CD4-positive, CD25-positive, alpha-beta regulatory T cell (primary cell): Measurements from ENCODE around the gene RCAN3. TPM values are rescaled to one million over a fixed set of nuclear protein-coding genes. Genes with fewer than 3 reads are reported as not detected.
A peak's percentile ranks its signal among the peaks of the same experiment; 100 is the strongest.

Source experiments
- ATAC-seq, 2 donors: fragments of 150-1000 bp; cut with Tn5 transposase; one replicate each; pipeline ENCODE4 v1.10.0; 2021; ENCODE audit warnings: low read depth in 2 of 2, moderate number of reproducible peaks in 2 of 2, moderate library complexity in 1 of 2
- DNase-seq, 3 donors: peaks; one replicate each; pipeline versions ENCODE4 v3.0.0 to v3.0.0-alpha.2; 2012 to 2022; ENCODE audit warnings: mixed read lengths in 1 of 3
- H3K27ac ChIP-seq: one replicate; pipeline ENCODE4 v1.7.0; 2013; ENCODE audit warnings: mild to moderate bottlenecking, low read length; ENCODE audit not compliant: insufficient read depth, poor library complexity, severe bottlenecking
- H3K27me3 ChIP-seq: one replicate; pipeline ENCODE4 v1.7.0; 2013; ENCODE audit warnings: low read length; ENCODE audit not compliant: control insufficient read depth, insufficient read depth
- H3K36me3 ChIP-seq: one replicate; pipeline ENCODE4 v1.7.0; 2013; ENCODE audit warnings: mild to moderate bottlenecking, low read length, moderate library complexity; ENCODE audit not compliant: control insufficient read depth, insufficient read depth
- H3K4me1 ChIP-seq: 2 replicates; pipeline ENCODE4 v1.7.0; 2013; ENCODE audit warnings: mild to moderate bottlenecking, low read length; ENCODE audit not compliant: insufficient read depth, control insufficient read depth, poor library complexity, severe bottlenecking
- H3K4me3 ChIP-seq: one replicate; pipeline ENCODE4 v1.7.0; 2013; ENCODE audit warnings: low read depth, mild to moderate bottlenecking, low read length, moderate library complexity
- H3K9me3 ChIP-seq, 2 experiments: 1 replicate in 1 of 2; 2 replicates in 1 of 2; pipeline ENCODE4 v1.7.0; 2013; ENCODE audit warnings: low read length in 2 of 2, mild to moderate bottlenecking in 1 of 2, moderate library complexity in 1 of 2; ENCODE audit not compliant: control insufficient read depth in 2 of 2
- H3K27ac Mint-ChIP-seq, 3 donors: one replicate each; pipeline ENCODE4 v1.8.0; 2020 to 2022; ENCODE audit warnings: mild to moderate bottlenecking in 3 of 3, mixed read lengths in 3 of 3, moderate library complexity in 2 of 3
- H3K27me3 Mint-ChIP-seq: one replicate; pipeline ENCODE4 v1.8.0; 2022; ENCODE audit warnings: mild to moderate bottlenecking, mixed read lengths
- H3K36me3 Mint-ChIP-seq: one replicate; pipeline ENCODE4 v1.8.0; 2020; ENCODE audit warnings: mixed read lengths
- H3K4me1 Mint-ChIP-seq, 4 donors: one replicate each; pipeline ENCODE4 v1.8.0; 2020 to 2022; ENCODE audit warnings: mixed read lengths in 4 of 4, mild to moderate bottlenecking in 1 of 4
- H3K4me3 Mint-ChIP-seq, 4 donors: one replicate each; pipeline ENCODE4 v1.8.0; 2020 to 2022; ENCODE audit warnings: mild to moderate bottlenecking in 4 of 4, mixed read lengths in 4 of 4, moderate library complexity in 3 of 4
- H3K9me3 Mint-ChIP-seq, 7 donors: one replicate each; pipeline ENCODE4 v1.8.0; 2020 to 2022; ENCODE audit warnings: mixed read lengths in 7 of 7, mild to moderate bottlenecking in 3 of 7, moderate library complexity in 2 of 7
- polyA plus RNA-seq, 4 donors: library from polyadenylated mRNA; unstranded; fragments of 300-500 nt; fragmentation: Illumina TruSeq; gene quantifications; one replicate each; pipeline ENCODE4 v1.2.3, GENCODE V29; 2021
- total RNA-seq: library from RNA; stranded (reverse); gene quantifications from one replicate; pipeline ENCODE4 v1.2.3, GENCODE V29; 2022

Gene RCAN3
- total and polyA plus RNA-seq, 5 donors from 2014 or later: 126 to 172 (median 137) TPM

- Histone ChIP-seq H3K27me3 (no peaks in the 10 kb centered on the region), H3K36me3 (no peaks in the 10 kb centered on the region), H3K9me3 (no peaks in the 10 kb centered on the region), H3K27ac (peak overlapping the region; percentile 25), H3K4me1 (peaks cover 8% of the 10 kb centered on the region), H3K4me3 (no peak overlapping the region)
- no peak for ATAC-seq
- Mint-ChIP-seq H3K4me3 (no peak overlapping the region), H3K27me3 (no peaks in the 10 kb centered on the region), H3K4me1 (peaks cover 1 to 43% (median 9%) of the 10 kb centered on the region in 4 donors), H3K9me3 (no peaks in the 10 kb centered on the region), H3K36me3 (peaks cover 8% of the 10 kb centered on the region), H3K27ac (peak overlapping the region in 2 of 3 donors; percentile 52 to 92)
- no peak for DNase-seq
These were observed 26.9 kb upstream of the RCAN3 start for GRCh38 chr1:24475700-24476099.

GRCh38 chr1:24476571-24476970 lies 26.1 kb upstream of the RCAN3 start:
- no peaks in the 10 kb centered on the region for H3K36me3 ChIP-seq
- H3K4me3 Mint-ChIP-seq: no peak overlapping the region
- H3K9me3 Mint-ChIP-seq: no peaks in the 10 kb centered on the region
- no peak overlapping the region for H3K4me3 ChIP-seq
- ATAC-seq: no peak
- no peak for DNase-seq
- no peak overlapping the region for H3K27ac ChIP-seq
- H3K27ac Mint-ChIP-seq: peak overlapping the region in 2 of 3 donors; percentile 52 to 92
- H3K4me1 Mint-ChIP-seq: peaks cover 3 to 47% (median 15%) of the 10 kb centered on the region in 4 donors
- peaks cover 17% of the 10 kb centered on the region for H3K4me1 ChIP-seq
- H3K9me3 ChIP-seq: no peaks in the 10 kb centered on the region
- no peaks in the 10 kb centered on the region for H3K27me3 ChIP-seq
- peaks cover 8% of the 10 kb centered on the region for H3K36me3 Mint-ChIP-seq
- no peaks in the 10 kb centered on the region for H3K27me3 Mint-ChIP-seq

- Mint-ChIP-seq H3K27ac (peak overlapping the region; percentile 52 to 81 (median 70)), H3K9me3 (no peaks in the 10 kb centered on the region), H3K36me3 (peaks cover 4% of the 10 kb centered on the region), H3K4me3 (no peak overlapping the region), H3K27me3 (no peaks in the 10 kb centered on the region), H3K4me1 (peaks cover 9 to 50% (median 21%) of the 10 kb centered on the region in 4 donors)
- DNase-seq: no peak
- Histone ChIP-seq H3K27me3 (no peaks in the 10 kb centered on the region), H3K27ac (no peak overlapping the region), H3K4me3 (no peak overlapping the region), H3K9me3 (no peaks in the 10 kb centered on the region), H3K36me3 (no peaks in the 10 kb centered on the region), H3K4me1 (peaks cover 24% of the 10 kb centered on the region)
- ATAC-seq: no peak
These were observed 25.3 kb upstream of the RCAN3 start for GRCh38 chr1:24477309-24477708.

GRCh38 chr1:24481101-24481500 lies 21.5 kb upstream of the RCAN3 start:
- peaks cover 12 to 77% (median 41%) of the 10 kb centered on the region in 4 donors for H3K4me1 Mint-ChIP-seq
- no peaks in the 10 kb centered on the region for H3K27me3 Mint-ChIP-seq
- H3K9me3 Mint-ChIP-seq: no peaks in the 10 kb centered on the region
- H3K4me3 Mint-ChIP-seq: peak overlapping the region; percentile 68 to 87 (median 84)
- Histone ChIP-seq H3K36me3 (no peaks in the 10 kb centered on the region), H3K27ac (peak overlapping the region; percentile 81), H3K4me1 (peaks cover 58% of the 10 kb centered on the region), H3K27me3 (no peaks in the 10 kb centered on the region), H3K4me3 (peak overlapping the region; percentile 83), H3K9me3 (no peaks in the 10 kb centered on the region)
- H3K27ac Mint-ChIP-seq: peak overlapping the region; percentile 98 to 99 (median 99)
- peak; percentile 32 to 77 (median 50) for DNase-seq
- no peaks in the 10 kb centered on the region for H3K36me3 Mint-ChIP-seq
- ATAC-seq: peak; percentile 55 to 58

- Mint-ChIP-seq H3K4me3 (peak overlapping the region; percentile 68 to 87 (median 84)), H3K27me3 (no peaks in the 10 kb centered on the region), H3K36me3 (no peaks in the 10 kb centered on the region), H3K27ac (peak overlapping the region; percentile 98 to 99 (median 99)), H3K4me1 (peaks cover 21 to 82% (median 50%) of the 10 kb centered on the region in 4 donors), H3K9me3 (no peaks in the 10 kb centered on the region)
- H3K27ac ChIP-seq: peak overlapping the region; percentile 81
- H3K9me3 ChIP-seq: no peaks in the 10 kb centered on the region
- peak; percentile 79 for ATAC-seq
- no peaks in the 10 kb centered on the region for H3K36me3 ChIP-seq
- H3K4me3 ChIP-seq: peak overlapping the region; percentile 83
- DNase-seq: peak; percentile 18 to 89 (median 79)
- H3K4me1 ChIP-seq: peaks cover 67% of the 10 kb centered on the region
- H3K27me3 ChIP-seq: no peaks in the 10 kb centered on the region
These were observed 20.6 kb upstream of the RCAN3 start for GRCh38 chr1:24481843-24482610.

GRCh38 chr1:24483441-24483840 lies 19.2 kb upstream of the RCAN3 start:
- Mint-ChIP-seq H3K27ac (peak overlapping the region; percentile 92 to 98 (median 97)), H3K4me1 (peaks cover 29 to 92% (median 53%) of the 10 kb centered on the region in 4 donors), H3K9me3 (no peaks in the 10 kb centered on the region), H3K36me3 (peaks cover 5% of the 10 kb centered on the region), H3K27me3 (no peaks in the 10 kb centered on the region), H3K4me3 (peak overlapping the region; percentile 62 to 81 (median 74))
- peak overlapping the region; percentile 81 for H3K27ac ChIP-seq
- no peaks in the 10 kb centered on the region for H3K36me3 ChIP-seq
- no peaks in the 10 kb centered on the region for H3K27me3 ChIP-seq
- H3K4me3 ChIP-seq: peak overlapping the region; percentile 40
- H3K9me3 ChIP-seq: no peaks in the 10 kb centered on the region
- DNase-seq: peak in 2 of 3 donors; percentile 70 to 82
- peaks cover 74% of the 10 kb centered on the region for H3K4me1 ChIP-seq
- peak; percentile 43 to 49 for ATAC-seq

- H3K9me3 ChIP-seq: no peaks in the 10 kb centered on the region
- H3K36me3 Mint-ChIP-seq: peaks cover 5% of the 10 kb centered on the region
- peak overlapping the region; percentile 92 to 98 (median 97) for H3K27ac Mint-ChIP-seq
- peak overlapping the region; percentile 22 to 79 (median 67) for H3K4me3 Mint-ChIP-seq
- ATAC-seq (no peak), DNase-seq (no peak)
- no peaks in the 10 kb centered on the region for H3K27me3 Mint-ChIP-seq
- peak overlapping the region; percentile 40 for H3K4me3 ChIP-seq
- no peaks in the 10 kb centered on the region for H3K9me3 Mint-ChIP-seq
- H3K27ac ChIP-seq: peak overlapping the region; percentile 81
- peaks cover 29 to 95% (median 56%) of the 10 kb centered on the region in 4 donors for H3K4me1 Mint-ChIP-seq
- no peaks in the 10 kb centered on the region for H3K36me3 ChIP-seq
- H3K27me3 ChIP-seq: no peaks in the 10 kb centered on the region
- peaks cover 78% of the 10 kb centered on the region for H3K4me1 ChIP-seq
These were observed 18.4 kb upstream of the RCAN3 start for GRCh38 chr1:24484199-24484598.
